CD1c-positive myeloid dendritic cell (primary cell): ENCODE results near the gene PMP22.

Experiments used
- DNase-seq: peaks from one replicate; pipeline ENCODE4 v3.0.0-alpha.2; 2016; ENCODE audit errors: extremely low spot score

The PMP22 gene

GRCh38 chr17:15274017-15274416 lies 8.9 kb upstream of the PMP22 start:
- no peak for DNase-seq

DNA sequence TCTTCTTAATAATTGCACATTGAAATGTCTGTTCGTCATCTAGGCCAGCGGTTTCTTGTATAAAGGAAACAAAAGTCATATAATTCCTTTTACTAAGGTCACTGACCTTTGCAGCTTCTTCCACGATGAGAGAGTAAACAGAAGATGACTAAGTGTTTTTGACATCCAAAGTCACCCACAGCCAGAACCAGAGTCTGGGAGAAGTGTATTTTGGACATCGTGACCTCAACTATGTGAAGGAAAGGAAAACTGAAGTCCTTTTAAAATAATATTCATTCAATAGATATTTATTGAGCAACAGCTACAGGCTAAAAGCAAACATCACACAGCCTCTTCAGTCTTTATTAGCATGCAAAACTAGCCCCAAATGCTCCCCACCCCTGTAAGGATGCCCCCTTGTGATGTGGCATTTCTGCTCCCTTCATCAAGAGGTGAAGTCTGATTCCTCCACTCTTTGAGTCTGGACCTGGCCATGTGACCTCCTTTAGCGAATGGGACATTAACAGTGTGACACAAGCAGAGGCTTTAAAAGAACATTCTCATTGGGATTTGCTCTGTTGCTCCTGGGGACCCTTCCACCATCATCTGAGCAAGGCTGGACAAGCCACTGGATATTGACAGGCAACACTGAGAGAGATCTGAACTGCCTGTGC lies 8.1 kb upstream of the PMP22 start:
- no peak for DNase-seq

DNA sequence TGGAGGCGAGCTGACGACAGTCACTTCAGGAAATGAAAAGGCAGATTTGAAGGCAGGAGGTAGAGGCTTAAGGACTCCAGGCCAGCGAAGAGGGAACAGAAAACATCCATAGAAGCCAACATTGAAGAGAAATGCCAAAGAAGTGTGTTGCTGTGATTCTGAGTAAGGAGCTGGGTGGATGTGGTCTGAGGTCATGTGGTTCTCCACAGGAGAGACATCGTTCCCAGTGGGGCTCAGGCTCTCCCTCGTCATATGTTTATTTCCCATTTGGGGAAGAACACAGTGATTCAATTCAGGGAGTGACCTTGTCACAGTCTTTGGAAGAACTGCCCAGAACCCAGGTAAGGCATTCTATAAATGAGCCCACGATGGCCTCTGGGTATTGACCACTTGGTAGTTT lies 6.6 kb upstream of the PMP22 start:
- DNase-seq: no peak

GRCh38 chr17:15270628-15271381 lies 5.7 kb upstream of the PMP22 start:
- DNase-seq: no peak

DNA sequence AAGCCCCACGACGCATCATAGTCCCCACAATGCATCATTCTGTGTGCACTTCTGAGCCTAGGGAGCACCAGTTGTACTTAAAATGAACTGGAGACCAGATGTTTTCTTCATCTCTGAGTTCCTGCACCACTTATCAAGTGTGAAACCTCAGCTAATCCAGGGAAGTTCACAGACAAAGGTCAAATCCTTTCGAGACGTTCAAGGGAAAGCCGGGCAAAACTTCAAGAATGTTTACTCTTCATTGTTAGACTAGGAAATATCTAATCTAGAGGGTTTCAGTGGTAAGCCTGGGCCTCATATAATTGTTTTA lies 4.6 kb upstream of the PMP22 start:
- DNase-seq: no peak

- DNase-seq: no peak
Measured at GRCh38 chr17:15269087-15269779, 4.1 kb upstream of the PMP22 start.

GRCh38 chr17:15268461-15268860 lies 3.3 kb upstream of the PMP22 start:
- no peak for DNase-seq

DNA sequence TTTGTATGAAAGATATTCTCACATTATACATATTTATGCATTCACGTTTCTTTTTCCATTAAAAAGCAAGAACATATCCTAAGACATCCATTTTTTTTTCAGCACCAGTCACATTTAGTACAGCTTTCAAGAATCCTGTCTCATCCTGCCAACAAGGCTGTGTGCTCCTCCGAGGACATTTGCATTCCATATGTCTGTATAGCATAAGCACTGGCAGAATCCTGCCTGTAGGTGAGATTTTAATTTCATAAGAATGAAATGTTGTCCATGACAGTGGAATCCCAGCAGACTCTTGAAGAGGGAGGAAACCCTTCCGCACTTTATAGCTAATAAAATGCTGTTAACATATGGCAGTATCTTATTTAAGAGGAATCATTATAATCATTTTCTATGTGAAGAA lies 2.9 kb upstream of the PMP22 start:
- DNase-seq: no peak

- no peak for DNase-seq
Measured at GRCh38 chr17:15266325-15267125, 1.4 kb upstream of the PMP22 start.

DNA sequence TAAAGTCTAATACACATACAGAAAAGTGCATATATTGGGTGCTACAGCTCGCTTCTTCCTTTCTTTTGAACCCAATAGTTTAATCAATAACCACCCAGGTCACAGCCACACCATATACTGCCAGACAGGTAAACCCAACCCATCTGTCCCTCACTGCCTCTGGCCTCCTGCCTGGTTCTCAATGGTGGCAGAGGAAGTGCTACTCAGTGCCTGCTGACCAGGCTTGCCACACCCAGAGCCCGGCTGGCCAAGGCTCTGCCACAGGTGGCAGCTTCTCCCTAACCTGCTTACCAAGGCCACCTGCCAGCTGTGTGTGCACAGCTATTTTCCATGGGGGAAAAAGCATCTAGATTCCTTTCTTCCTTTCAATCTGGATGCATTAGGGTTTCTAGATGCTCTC lies 584 bp downstream of the PMP22 start:
- no peak for DNase-seq

DNA sequence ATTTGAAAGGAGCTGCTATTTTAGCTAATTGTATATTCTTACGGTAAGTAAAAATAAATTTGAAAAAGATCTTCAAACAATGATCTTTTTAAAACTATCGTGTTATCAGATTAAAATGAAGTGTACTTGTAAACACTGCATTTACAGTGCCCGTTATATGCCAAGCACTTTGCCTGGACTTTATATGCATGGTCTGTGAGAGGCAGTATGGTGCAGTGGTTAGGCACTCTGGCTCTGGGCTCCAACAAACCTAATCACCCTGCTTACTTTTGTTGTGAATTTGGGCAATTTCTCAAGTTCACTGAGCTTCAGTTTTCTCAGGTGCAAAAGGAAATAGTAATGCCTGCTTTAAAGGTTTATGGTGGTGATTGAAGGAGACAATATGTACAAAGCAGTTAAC lies 1.4 kb downstream of the PMP22 start:
- DNase-seq: no peak

- no peak for DNase-seq
Measured at GRCh38 chr17:15263206-15263579, 1.9 kb downstream of the PMP22 start.

DNA sequence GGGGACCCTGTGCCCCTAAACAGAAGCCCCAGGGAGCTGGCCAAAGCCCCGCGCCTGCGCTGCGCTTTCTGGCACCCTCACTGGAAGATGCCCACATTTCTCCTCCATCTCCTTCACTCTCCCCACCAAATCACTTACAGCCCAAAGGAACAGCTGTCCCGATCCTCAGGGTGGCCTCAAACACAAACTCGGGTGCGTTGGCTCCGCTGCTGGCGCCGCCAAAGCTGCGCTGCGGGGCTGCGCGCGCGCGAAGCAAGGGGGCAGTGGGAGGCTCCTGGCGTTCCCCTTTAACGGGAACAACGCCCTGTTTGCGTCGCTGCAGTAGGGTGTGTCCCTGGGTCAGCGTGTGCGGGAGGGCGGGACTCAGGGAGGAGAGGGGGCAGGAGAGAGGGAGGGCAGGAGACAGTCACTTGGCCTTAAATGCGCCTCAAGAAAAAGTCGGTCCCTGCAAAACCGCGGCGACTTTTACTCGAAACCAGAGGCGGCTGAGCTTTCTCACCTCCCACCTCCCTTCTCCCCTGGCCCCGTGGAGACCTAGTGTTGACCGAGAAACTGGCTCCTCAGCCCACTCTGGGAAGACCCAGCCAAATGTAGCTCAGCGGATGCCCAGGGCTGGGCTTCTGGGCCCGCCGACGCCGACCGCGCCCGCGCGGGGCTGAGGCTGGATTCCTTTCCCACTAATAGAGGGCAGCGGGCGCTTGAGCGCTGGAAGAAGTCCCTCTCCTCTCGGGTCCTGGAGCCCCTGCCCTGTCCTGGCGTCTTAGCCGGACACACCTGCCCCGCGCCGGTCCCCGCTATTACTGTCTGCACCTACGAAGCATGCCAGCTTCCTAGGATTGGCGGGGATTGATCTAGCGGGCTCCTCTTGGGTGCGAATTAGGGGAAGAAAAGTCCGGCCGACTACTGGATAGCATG lies 2.6 kb downstream of the PMP22 start:
- DNase-seq: peak; percentile 66

- no peak for DNase-seq
Measured at GRCh38 chr17:15261802-15262290, 3.3 kb downstream of the PMP22 start.

GRCh38 chr17:15261258-15261801 lies 3.8 kb downstream of the PMP22 start:
- DNase-seq: no peak

- DNase-seq: peak; percentile 88
Measured at GRCh38 chr17:15260376-15261257, 4.5 kb downstream of the PMP22 start.

GRCh38 chr17:15257796-15258512 lies 7.2 kb downstream of the PMP22 start:
- no peak for DNase-seq

DNA sequence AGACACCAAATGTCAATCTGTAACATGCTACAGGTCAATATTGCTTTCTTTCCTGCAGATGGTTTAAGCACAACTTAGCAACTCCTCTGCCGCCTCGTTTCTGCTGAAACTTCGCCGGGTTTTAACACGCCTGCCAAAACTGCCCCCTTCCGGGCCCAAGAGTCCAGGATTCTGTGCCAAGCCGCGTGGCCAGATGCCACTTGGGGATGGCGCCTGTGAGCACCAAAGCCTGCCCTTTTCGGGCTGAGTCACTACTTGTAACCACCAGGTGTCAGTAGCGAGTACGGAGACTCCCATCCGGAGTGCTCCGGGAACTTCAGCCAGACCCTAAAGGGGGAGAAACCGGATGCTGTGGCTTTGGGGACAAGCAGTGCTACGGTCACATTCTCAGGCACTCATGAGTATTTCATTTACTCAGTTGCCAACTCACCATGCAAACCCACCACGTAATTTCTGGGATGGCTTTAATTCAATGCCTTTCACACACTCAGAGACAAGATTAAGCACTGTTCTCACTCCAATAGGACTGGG lies 7.8 kb downstream of the PMP22 start:
- peak; percentile 78 for DNase-seq

DNA sequence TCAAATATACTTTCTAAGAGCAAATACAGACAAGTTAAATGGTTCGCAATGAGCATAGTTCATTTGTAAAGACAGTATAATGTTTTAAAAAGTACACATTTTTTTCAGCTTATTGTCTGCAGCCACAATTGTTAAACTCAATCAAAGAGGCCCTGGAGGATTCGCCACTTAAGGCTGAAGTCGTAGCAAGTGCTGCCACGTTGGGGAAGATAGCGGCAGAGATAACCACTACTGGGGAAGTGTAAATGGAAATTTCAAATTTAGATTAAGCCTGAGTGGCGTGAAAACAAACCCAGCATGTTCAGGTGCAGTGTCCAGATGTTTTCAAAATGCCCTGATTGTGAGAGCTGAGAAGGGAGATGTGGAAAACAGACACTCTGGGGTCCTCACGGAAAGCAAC lies 8.4 kb downstream of the PMP22 start:
- DNase-seq: no peak
